Endothelial cell of umbilical vein (primary cell): ENCODE results near the gene CDK19. TPM values are rescaled to one million over a fixed set of nuclear protein-coding genes. Genes with fewer than 3 reads are reported as not detected.

Source experiments
- BruUV-seq: library from RNA; stranded (reverse); fragments of 400-500 nt; replicated peaks from 2 replicates; lab custom pipeline; 2021; lab: Mats Ljungman, UMichigan
- CTCF ChIA-PET: fragments of 300-600, 350-600 bp; sonication (Branson Sonifier 250); formaldehyde crosslinking; loops from one replicate; lab custom pipeline; 2021; ENCODE audit warnings: antibody characterized with exemption, inconsistent platforms; lab: Charles Lee
- POLR2A ChIA-PET: fragments of 300-600, 350-600 bp; sonication (Branson Sonifier 250); formaldehyde crosslinking; loops from one replicate; lab custom pipeline; 2021; ENCODE audit warnings: antibody characterized with exemption, inconsistent platforms; lab: Charles Lee
- DNase-seq: peaks from one replicate; pipeline ENCODE4 v3.0.0-alpha.2; 2011; ENCODE audit warnings: low read depth, low spot score
- FAIRE-seq: peaks from 2 replicates; lab custom pipeline; 2011; peaks lifted over from hg19 to GRCh38; lab: Jason Lieb, UNC
- H2AFZ ChIP-seq: 2 replicates; pipeline ENCODE4 v1.6.0; 2012; ENCODE audit warnings: low read depth, low read length, control low read depth, inconsistent platforms
- H3K27ac ChIP-seq: 2 replicates; pipeline ENCODE4 v1.5.1; 2011; ENCODE audit warnings: low read depth, mild to moderate bottlenecking, control low read depth, low read length, moderate library complexity; ENCODE audit not compliant: insufficient read depth
- H3K27me3 ChIP-seq, 2 experiments: 2 replicates each; pipeline versions ENCODE4 v1.6.0 to v1.6.1; 2011; ENCODE audit warnings: low read length in 2 of 2, mixed read lengths in 1 of 2; ENCODE audit not compliant: control insufficient read depth in 2 of 2, insufficient read depth in 2 of 2
- H3K36me3 ChIP-seq, 2 experiments: 2 replicates in 1 of 2; 3 replicates in 1 of 2; pipeline ENCODE4 v1.5.1; 2011; ENCODE audit warnings: low read length in 2 of 2, mild to moderate bottlenecking in 1 of 2, moderate library complexity in 1 of 2; ENCODE audit not compliant: control insufficient read depth in 2 of 2, insufficient read depth in 2 of 2; ENCODE audit errors: extremely low read depth in 1 of 2
- H3K4me1 ChIP-seq: 3 replicates; pipeline ENCODE4 v1.5.1; 2011; ENCODE audit warnings: mild to moderate bottlenecking, low read length; ENCODE audit not compliant: control insufficient read depth, insufficient read depth; ENCODE audit errors: extremely low read depth
- H3K4me2 ChIP-seq: 2 replicates; pipeline ENCODE4 v1.6.1; 2011; ENCODE audit warnings: low read length, control low read depth, mixed read lengths; ENCODE audit not compliant: insufficient read depth
- H3K4me3 ChIP-seq, 3 experiments: fragments of 200-600 bp in 1 of 3; sonication (generic), shearing (Covaris generic) in 1 of 3; replicated peaks in 1 of 3; 2 replicates each; pipeline ENCODE4 v1.5.1; 2011 to 2016; ENCODE audit warnings: control low read depth in 3 of 3, low read length in 3 of 3, mild to moderate bottlenecking in 2 of 3, inconsistent platforms in 1 of 3, low read depth in 1 of 3, moderate library complexity in 1 of 3; ENCODE audit not compliant: insufficient read depth in 1 of 3
- H3K79me2 ChIP-seq: 2 replicates; pipeline ENCODE4 v1.6.0; 2012; ENCODE audit warnings: low read length, inconsistent platforms; ENCODE audit not compliant: control insufficient read depth, insufficient read depth
- H3K9ac ChIP-seq: replicated peaks from 2 replicates; pipeline ENCODE3; 2011; ENCODE audit warnings: low read length, control low read depth; ENCODE audit not compliant: insufficient read depth; ENCODE audit errors: extremely low read depth
- H3K9me1 ChIP-seq: replicated peaks from 3 replicates; pipeline ENCODE4 v1.6.0; 2011; ENCODE audit warnings: mild to moderate bottlenecking, low read length; ENCODE audit not compliant: control insufficient read depth, insufficient read depth; ENCODE audit errors: extremely low read depth
- H3K9me3 ChIP-seq: replicated peaks from 2 replicates; pipeline ENCODE4 v1.5.1; 2012; ENCODE audit warnings: low read length, inconsistent platforms; ENCODE audit not compliant: control insufficient read depth, insufficient read depth
- H4K20me1 ChIP-seq: replicated peaks from 2 replicates; pipeline ENCODE3; 2011; ENCODE audit warnings: mild to moderate bottlenecking, low read length; ENCODE audit not compliant: control insufficient read depth, insufficient read depth; ENCODE audit errors: extremely low read depth
- EZH2 ChIP-seq: IDR thresholded peaks from 2 replicates; pipeline ENCODE4 v1.6.1; 2012; ENCODE audit warnings: borderline replicate concordance, low read depth, mild to moderate bottlenecking, moderate library complexity, low read length, inconsistent platforms; ENCODE audit not compliant: severe bottlenecking
- GATA2 ChIP-seq: IDR thresholded peaks from 2 replicates; pipeline ENCODE4 v1.7.0; 2011; ENCODE audit warnings: low read depth, mild to moderate bottlenecking, moderate library complexity, mixed read lengths, low read length; ENCODE audit not compliant: insufficient read length, insufficient read depth
- JUN ChIP-seq: IDR thresholded peaks from 2 replicates; pipeline ENCODE4 v1.6.1; 2011; ENCODE audit warnings: borderline replicate concordance, low read depth; ENCODE audit not compliant: insufficient read length, insufficient read depth
- MYC ChIP-seq: IDR thresholded peaks from one replicate; pipeline ENCODE4 v1.6.1; 2011; ENCODE audit warnings: mild to moderate bottlenecking, low read depth, low read length
- POLR2A ChIP-seq: IDR thresholded peaks from 2 replicates; pipeline ENCODE4 v1.6.1; 2012; ENCODE audit warnings: low read depth, mild to moderate bottlenecking, control low read depth, low read length
- POLR2AphosphoS5 ChIP-seq: IDR thresholded peaks from 2 replicates; pipeline ENCODE4 v1.6.1; 2012; ENCODE audit warnings: low read depth, mild to moderate bottlenecking, control low read depth, low read length, moderate library complexity; ENCODE audit not compliant: insufficient read depth
- dilution Hi-C: fragments of 300-500 bp; cut with MboI; formaldehyde crosslinking; loops from one replicate; pipeline ENCODE4 v1.15.0; 2019; ENCODE audit warnings: low sequenced_read_pairs; ENCODE audit not compliant: extremely low pct_ligation_motif_present
- intact Hi-C: fragments of 100-400 bp; cut with micrococcal nuclease; formaldehyde crosslinking; loops from one replicate; pipeline ENCODE4 v1.10.0; 2022
- polyA plus RNA-seq, 4 experiments: library from polyadenylated mRNA; depleted of rRNA in 3 of 4; stranded (reverse) in 3 of 4; unstranded in 1 of 4; fragments of >200 nt; gene quantifications; 2 replicates each; pipeline versions ENCODE4 v1.2.1 to v1.2.3, GENCODE V29; 2011 to 2012; ENCODE audit warnings: missing spikeins in 1 of 4
- total RNA-seq: library from RNA; stranded (reverse); gene quantifications from 2 replicates; pipeline ENCODE4 v1.2.3, GENCODE V29; 2021
- TF ChIP-seq, protein P1 (sequence below), 2 donors: IDR thresholded peaks; 1 replicate in 1 of 2; 2 replicates in 1 of 2; pipeline ENCODE4 v1.5.1; 2011; ENCODE audit warnings: low read length in 2 of 2, mild to moderate bottlenecking in 2 of 2, moderate library complexity in 2 of 2, control low read depth in 1 of 2, inconsistent platforms in 1 of 2, low read depth in 1 of 2; ENCODE audit not compliant: insufficient read depth in 1 of 2; ENCODE audit errors: extremely low read depth in 1 of 2
- TF ChIP-seq, protein P2 (sequence below): IDR thresholded peaks from 2 replicates; pipeline ENCODE4 v1.6.1; 2011; ENCODE audit not compliant: insufficient read depth, insufficient read length

Gene CDK19
- total and polyA plus RNA-seq, 2 donors (not counting 3 experiments of a cell fraction or from before 2014, with no cell fraction given) = 4.6 to 12.1 TPM

DNA sequence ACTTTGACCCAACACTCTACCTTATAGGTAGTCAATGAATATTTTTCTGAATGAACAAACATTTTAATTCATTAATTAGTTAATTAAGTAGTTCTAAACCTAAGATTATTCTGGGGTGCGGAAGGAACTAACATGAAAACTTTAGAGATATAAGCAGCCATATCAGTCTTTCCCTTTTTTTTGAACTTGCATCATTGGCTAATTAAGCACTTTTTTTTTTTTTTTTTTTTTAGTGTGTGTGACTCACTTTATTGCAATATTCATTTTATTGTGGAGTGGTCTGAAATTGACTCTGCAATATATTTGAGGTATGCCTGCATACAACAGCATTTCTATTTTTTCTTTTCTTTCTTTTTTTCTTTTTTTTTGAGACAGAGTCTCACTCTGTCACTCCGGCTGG lies 37.5 kb upstream of the CDK19 start:
- dilution Hi-C loops = no loop called here
- intact Hi-C loops = no loop called here
- no peak overlapping the region for H2AFZ ChIP-seq
- no peaks in the 10 kb centered on the region for H3K9me1 ChIP-seq
- DNase-seq = no peak
- FAIRE-seq = no peak
- no peak overlapping the region for H3K4me3 ChIP-seq
- H4K20me1 ChIP-seq = no peaks in the 10 kb centered on the region
- no peak overlapping the region for H3K27ac ChIP-seq
- no peaks in the 10 kb centered on the region for H3K4me1 ChIP-seq
- H3K36me3 ChIP-seq = no peaks in the 10 kb centered on the region
- H3K4me2 ChIP-seq = no peak overlapping the region
- H3K9me3 ChIP-seq = no peaks in the 10 kb centered on the region
- H3K9ac ChIP-seq = no peak overlapping the region
- no peaks in the 10 kb centered on the region for H3K79me2 ChIP-seq
- H3K27me3 ChIP-seq = peaks cover 0 to 7% of the 10 kb centered on the region in 2 experiments
- TF ChIP-seq, protein P1, sequence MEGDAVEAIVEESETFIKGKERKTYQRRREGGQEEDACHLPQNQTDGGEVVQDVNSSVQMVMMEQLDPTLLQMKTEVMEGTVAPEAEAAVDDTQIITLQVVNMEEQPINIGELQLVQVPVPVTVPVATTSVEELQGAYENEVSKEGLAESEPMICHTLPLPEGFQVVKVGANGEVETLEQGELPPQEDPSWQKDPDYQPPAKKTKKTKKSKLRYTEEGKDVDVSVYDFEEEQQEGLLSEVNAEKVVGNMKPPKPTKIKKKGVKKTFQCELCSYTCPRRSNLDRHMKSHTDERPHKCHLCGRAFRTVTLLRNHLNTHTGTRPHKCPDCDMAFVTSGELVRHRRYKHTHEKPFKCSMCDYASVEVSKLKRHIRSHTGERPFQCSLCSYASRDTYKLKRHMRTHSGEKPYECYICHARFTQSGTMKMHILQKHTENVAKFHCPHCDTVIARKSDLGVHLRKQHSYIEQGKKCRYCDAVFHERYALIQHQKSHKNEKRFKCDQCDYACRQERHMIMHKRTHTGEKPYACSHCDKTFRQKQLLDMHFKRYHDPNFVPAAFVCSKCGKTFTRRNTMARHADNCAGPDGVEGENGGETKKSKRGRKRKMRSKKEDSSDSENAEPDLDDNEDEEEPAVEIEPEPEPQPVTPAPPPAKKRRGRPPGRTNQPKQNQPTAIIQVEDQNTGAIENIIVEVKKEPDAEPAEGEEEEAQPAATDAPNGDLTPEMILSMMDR (IDR thresholded peaks at IDR 0.05; ENCODE audit: extremely low read depth in 1 of 2, insufficient read depth in 1 of 2, low read depth in 1 of 2, low read length in 2 of 2) = no peak
- TF ChIP-seq EZH2 (no peak), GATA2 (no peak), JUN (no peak), POLR2AphosphoS5 (no peak), POLR2A (no peak), MYC (no peak)
- TF ChIP-seq, protein P2, sequence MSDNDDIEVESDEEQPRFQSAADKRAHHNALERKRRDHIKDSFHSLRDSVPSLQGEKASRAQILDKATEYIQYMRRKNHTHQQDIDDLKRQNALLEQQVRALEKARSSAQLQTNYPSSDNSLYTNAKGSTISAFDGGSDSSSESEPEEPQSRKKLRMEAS = no peak
- BruUV-seq = no TSS peak
- ChIA-PET CTCF (no interaction called here), POLR2A (no interaction called here)
